GM23248 (cell line): ENCODE data around the gene LRRC4B. TPM values are rescaled to one million over a fixed set of nuclear protein-coding genes. Genes with fewer than 3 reads are reported as not detected.
A peak's percentile ranks its signal among the peaks of the same experiment; 100 is the strongest.

Experiments
- DNase-seq: peaks from one replicate; pipeline ENCODE4 v3.0.0-alpha.2; 2015
- H2AFZ ChIP-seq: fragments of 200-600 bp; sonication (generic); 2 replicates; pipeline ENCODE4 v1.6.1; 2016; ENCODE audit warnings: antibody characterized with exemption
- H3F3A ChIP-seq: fragments of 200-600 bp; sonication (generic); 2 replicates; pipeline ENCODE4 v1.6.1; 2016; ENCODE audit warnings: mild to moderate bottlenecking, antibody characterized with exemption, mixed run types; ENCODE audit not compliant: insufficient read depth
- H3K27ac ChIP-seq: fragments of 200-600 bp; sonication (generic); 2 replicates; pipeline ENCODE4 v1.5.1; 2016; ENCODE audit warnings: mild to moderate bottlenecking
- H3K27me3 ChIP-seq: fragments of 200-600 bp; sonication (generic); replicated peaks from 2 replicates; pipeline ENCODE4 v1.6.1; 2016; ENCODE audit warnings: mild to moderate bottlenecking; ENCODE audit not compliant: insufficient read depth
- H3K36me3 ChIP-seq: fragments of 200-600 bp; sonication (generic); 2 replicates; pipeline ENCODE4 v1.6.1; 2016; ENCODE audit warnings: low read depth, mild to moderate bottlenecking
- H3K4me1 ChIP-seq: fragments of 200-600 bp; sonication (generic); 2 replicates; pipeline ENCODE4 v1.6.1; 2016; ENCODE audit warnings: mild to moderate bottlenecking; ENCODE audit not compliant: insufficient read depth
- H3K4me2 ChIP-seq: fragments of 200-600 bp; sonication (generic); one replicate; pipeline ENCODE4 v1.6.1; 2016; ENCODE audit warnings: mild to moderate bottlenecking; ENCODE audit not compliant: unreplicated experiment
- H3K4me3 ChIP-seq: fragments of 200-600 bp; sonication (generic); 2 replicates; pipeline ENCODE4 v1.5.1; 2016; ENCODE audit warnings: mild to moderate bottlenecking
- H3K79me2 ChIP-seq: fragments of 200-600 bp; sonication (generic); 2 replicates; pipeline ENCODE4 v1.6.1; 2016; ENCODE audit warnings: mild to moderate bottlenecking; ENCODE audit not compliant: insufficient read depth
- H3K9ac ChIP-seq: fragments of 200-600 bp; sonication (generic); 2 replicates; pipeline ENCODE4 v1.6.1; 2016; ENCODE audit warnings: mild to moderate bottlenecking
- H3K9me2 ChIP-seq: fragments of 200-600 bp; sonication (generic); 2 replicates; pipeline ENCODE4 v1.6.1; 2016; ENCODE audit warnings: mixed run types, mild to moderate bottlenecking, moderate library complexity; ENCODE audit not compliant: insufficient read depth
- H3K9me3 ChIP-seq: fragments of 200-600 bp; sonication (generic); one replicate; pipeline ENCODE4 v1.6.1; 2017; ENCODE audit warnings: low read depth
- H4K20me1 ChIP-seq: fragments of 200-600 bp; sonication (generic); 2 replicates; pipeline ENCODE4 v1.6.0; 2016; ENCODE audit not compliant: insufficient read depth
- EZH2 ChIP-seq: fragments of 200-600 bp; sonication (generic); IDR thresholded peaks from 2 replicates; pipeline ENCODE4 v1.6.1; 2018; ENCODE audit warnings: antibody characterized with exemption, mild to moderate bottlenecking; ENCODE audit not compliant: insufficient read depth, poor library complexity, severe bottlenecking
- EZH2phosphoT487 ChIP-seq: fragments of 200-600 bp; sonication (generic); IDR thresholded peaks from 2 replicates; pipeline ENCODE4 v1.6.1; 2018; ENCODE audit warnings: antibody characterized with exemption, moderate library complexity, mild to moderate bottlenecking, low read depth; ENCODE audit not compliant: insufficient read depth
- WGBS, 2 experiments: methylation state at CpG; one replicate each; pipeline ENCODE4 v1.1.6; 2015 to 2017; ENCODE audit warnings: low lambda C conversion rate in 2 of 2, low coverage in 1 of 2; ENCODE audit errors: missing lambda C conversion rate in 2 of 2; 5-methylcytosine and 5-hydroxymethylcytosine counted together
- in situ Hi-C: fragments of 300-500 bp; cut with MboI; formaldehyde crosslinking; loops from 2 replicates; pipeline ENCODE4 v1.15.0; 2020
- polyA plus RNA-seq: library from polyadenylated mRNA; unstranded; fragments of >200 nt; fragmentation: Nextera tagmentation; extraction: Ambion mirVana; gene quantifications from 2 replicates; pipeline ENCODE4 v1.2.1, GENCODE V29; 2016
- total RNA-seq: library from RNA; depleted of rRNA; stranded (reverse); fragments of >200 nt; shearing (Covaris generic); gene quantifications from 2 replicates; pipeline ENCODE4 v1.2.3, GENCODE V29; 2014

The LRRC4B gene
- total and polyA plus RNA-seq, 2 experiments from 2014 or later, result not detected

DNA sequence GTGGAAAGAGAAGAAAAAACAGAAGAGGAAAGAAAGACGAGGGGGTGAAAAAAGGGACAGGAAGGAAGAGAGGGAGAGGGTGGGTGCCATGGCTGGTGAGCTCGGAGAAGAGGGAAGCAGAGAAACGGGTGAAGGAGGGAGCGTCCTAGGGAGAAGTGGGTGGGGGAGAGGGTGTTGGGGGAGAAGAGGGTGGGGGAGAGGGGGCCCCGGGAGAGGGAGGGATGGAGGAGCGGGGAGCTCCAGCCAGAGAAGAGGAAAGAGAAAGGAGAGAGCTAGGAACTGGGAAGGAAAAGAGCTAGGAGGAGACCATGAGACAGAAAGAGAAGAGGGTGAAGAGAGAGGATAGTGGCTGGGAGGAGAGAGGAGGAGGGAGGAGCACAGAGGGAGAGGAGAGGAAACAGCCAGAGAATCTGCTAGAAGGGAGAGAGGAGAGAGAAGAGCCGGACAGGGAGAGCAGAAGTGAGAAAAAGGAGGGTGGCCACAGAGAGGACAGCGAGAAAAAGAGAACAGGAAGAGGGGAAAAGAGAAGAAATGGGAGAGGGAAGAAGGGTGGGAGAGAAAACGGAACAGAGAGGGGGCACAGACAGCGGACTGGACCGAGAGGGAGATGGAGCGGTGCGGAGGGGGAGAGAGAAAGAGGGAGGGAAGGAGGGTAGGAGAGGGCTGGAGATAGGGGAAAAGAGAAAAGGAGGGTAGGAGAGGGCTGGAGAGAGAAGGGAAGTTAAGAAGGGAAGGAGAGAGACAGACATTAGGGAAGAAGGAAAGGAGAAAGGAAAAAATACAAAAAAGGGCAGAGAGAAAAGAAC lies 79.6 kb downstream of the LRRC4B start:
- in situ Hi-C loops, result no loop called here
- Histone ChIP-seq H4K20me1 (no peaks in the 10 kb centered on the region), H3F3A (no peaks in the 10 kb centered on the region), H3K9me2 (no peaks in the 10 kb centered on the region), H3K9ac (no peak overlapping the region), H3K79me2 (no peaks in the 10 kb centered on the region), H3K27ac (no peak overlapping the region), H3K4me2 (no peak overlapping the region), H3K9me3 (no peaks in the 10 kb centered on the region), H3K4me3 (no peak overlapping the region), H3K27me3 (peaks cover 13% of the 10 kb centered on the region; the same call in 1 of the 2 replicates), H3K4me1 (no peaks in the 10 kb centered on the region), H2AFZ (no peak overlapping the region), H3K36me3 (no peaks in the 10 kb centered on the region)
- WGBS, 2 experiments, result 31 to 39% methylated on average over 5 to 13 of the region's 13 CpGs
- TF ChIP-seq EZH2, result no peak
- no peak for TF ChIP-seq EZH2phosphoT487
- no peak for DNase-seq

DNA sequence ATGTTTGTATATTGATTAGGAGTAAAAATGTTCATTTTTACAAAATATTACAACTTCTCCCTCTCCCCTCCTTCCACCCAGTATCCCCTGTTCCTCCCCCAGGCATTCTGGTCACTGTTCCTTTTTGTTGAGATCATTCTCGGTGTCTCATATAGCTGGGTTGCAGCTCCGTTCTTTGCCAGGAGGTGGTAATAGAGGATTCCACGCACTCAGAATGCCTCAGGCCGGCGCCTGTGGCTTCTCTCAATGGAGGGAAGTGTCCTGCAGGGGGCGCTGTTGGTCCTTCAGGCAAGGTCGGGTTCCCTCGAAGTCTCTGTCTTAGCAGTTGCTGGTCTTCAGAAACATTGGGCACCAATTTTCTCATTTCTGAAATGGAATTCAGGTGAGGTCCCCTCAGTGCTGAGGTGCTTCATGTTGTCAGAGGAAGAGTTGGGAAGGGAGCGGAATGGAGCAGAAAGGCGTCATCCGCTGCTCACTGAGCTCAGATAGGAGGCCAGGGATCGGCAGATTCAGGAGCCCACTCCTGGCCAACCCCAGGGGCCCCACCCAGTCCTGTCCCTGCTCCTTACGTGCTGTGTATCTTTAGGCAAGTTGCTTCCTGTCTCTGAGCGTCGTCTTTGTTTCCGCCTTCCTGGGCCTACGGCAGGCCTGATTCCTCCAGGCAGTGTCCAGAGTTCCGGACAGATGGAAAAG lies 81.3 kb downstream of the LRRC4B start:
- no peaks in the 10 kb centered on the region for H3K9me2 ChIP-seq
- peaks cover 13% of the 10 kb centered on the region; the same call in 1 of the 2 replicates for H3K27me3 ChIP-seq
- no peak overlapping the region for H3K9ac ChIP-seq
- DNase-seq, result peak; percentile 43
- H3K4me2 ChIP-seq, result no peak overlapping the region
- in situ Hi-C loops, result no loop called here
- H3F3A ChIP-seq, result no peaks in the 10 kb centered on the region
- H2AFZ ChIP-seq, result no peak overlapping the region
- no peaks in the 10 kb centered on the region for H3K36me3 ChIP-seq
- TF ChIP-seq EZH2phosphoT487 (no peak), EZH2 (no peak)
- WGBS, 2 experiments, result 62 to 66% methylated on average over 18 of the region's 18 CpGs
- no peaks in the 10 kb centered on the region for H3K4me1 ChIP-seq
- H3K79me2 ChIP-seq, result no peaks in the 10 kb centered on the region
- H3K9me3 ChIP-seq, result no peaks in the 10 kb centered on the region
- H3K27ac ChIP-seq, result no peak overlapping the region
- no peak overlapping the region for H3K4me3 ChIP-seq
- H4K20me1 ChIP-seq, result no peaks in the 10 kb centered on the region

DNA sequence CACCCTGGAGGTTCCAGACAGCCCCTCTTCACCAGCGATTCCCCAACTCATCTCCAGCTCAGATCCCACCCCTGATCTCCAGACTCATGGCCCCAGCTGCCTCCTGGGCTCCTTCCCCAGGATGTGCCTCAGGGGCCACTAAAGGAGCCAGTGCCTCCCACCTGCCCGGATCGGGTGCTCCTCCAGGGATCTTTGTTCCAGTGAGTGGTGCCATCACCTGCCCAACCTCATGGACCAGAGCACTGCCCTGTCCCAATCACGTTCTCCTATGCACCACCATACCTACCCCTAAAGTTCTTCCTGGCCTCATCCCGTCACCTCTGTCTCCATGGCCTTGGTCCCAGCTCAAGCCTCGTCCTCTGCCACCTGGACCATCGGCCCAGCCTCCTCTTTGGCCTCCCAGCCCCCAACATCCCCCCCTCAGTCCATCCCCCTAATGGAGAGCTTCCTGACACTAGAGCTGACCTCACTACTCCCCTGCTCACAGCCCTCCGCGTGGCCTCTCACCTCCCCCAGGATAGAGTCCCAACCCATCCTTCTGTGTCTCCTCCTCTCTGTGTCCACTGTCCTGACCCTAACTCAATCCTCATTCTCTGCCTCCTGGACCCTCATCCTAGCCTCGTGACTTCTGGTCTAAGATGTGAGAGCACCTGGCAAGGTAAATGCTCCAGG lies 82.8 kb downstream of the LRRC4B start:
- Histone ChIP-seq H3K36me3 (no peaks in the 10 kb centered on the region), H3F3A (no peaks in the 10 kb centered on the region), H3K9ac (no peak overlapping the region), H3K4me2 (no peak overlapping the region), H3K4me1 (no peaks in the 10 kb centered on the region), H3K4me3 (no peak overlapping the region), H2AFZ (no peak overlapping the region), H3K9me2 (no peaks in the 10 kb centered on the region), H3K27ac (no peak overlapping the region), H3K79me2 (no peaks in the 10 kb centered on the region), H3K9me3 (no peaks in the 10 kb centered on the region), H3K27me3 (0 out of 2 replicates have a peak, but pooled peaks cover 10% of the 10 kb centered on the region), H4K20me1 (no peaks in the 10 kb centered on the region)
- TF ChIP-seq EZH2phosphoT487, result no peak
- no peak for TF ChIP-seq EZH2
- DNase-seq, result no peak
- 64 to 68% methylated on average over 10 of the region's 10 CpGs for WGBS, 2 experiments
- in situ Hi-C loops, result no loop called here

DNA sequence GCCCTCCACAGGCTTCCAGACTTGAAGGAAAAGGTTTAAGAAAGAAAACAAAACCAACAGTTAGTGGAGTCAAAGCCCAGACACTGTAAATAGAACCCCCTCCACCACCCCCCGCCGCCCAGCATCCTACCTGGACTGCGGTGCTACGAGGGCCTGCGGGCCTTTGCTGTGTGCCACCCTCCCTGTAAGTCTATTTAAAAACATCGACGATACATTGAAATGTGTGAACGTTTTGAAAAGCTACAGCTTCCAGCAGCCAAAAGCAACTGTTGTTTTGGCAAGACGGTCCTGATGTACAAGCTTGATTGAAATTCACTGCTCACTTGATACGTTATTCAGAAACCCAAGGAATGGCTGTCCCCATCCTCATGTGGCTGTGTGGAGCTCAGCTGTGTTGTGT lies 85.3 kb downstream of the LRRC4B start:
- H4K20me1 ChIP-seq, result no peaks in the 10 kb centered on the region
- no peaks in the 10 kb centered on the region for H3K9me2 ChIP-seq
- DNase-seq, result no peak
- H2AFZ ChIP-seq, result no peak overlapping the region
- WGBS, 2 experiments, result 72 to 75% methylated on average over 10 of the region's 10 CpGs
- H3K4me2 ChIP-seq, result no peak overlapping the region
- H3K9me3 ChIP-seq, result no peaks in the 10 kb centered on the region
- H3K27ac ChIP-seq, result no peak overlapping the region
- in situ Hi-C loops, result no loop called here
- no peak overlapping the region for H3K4me3 ChIP-seq
- H3K4me1 ChIP-seq, result no peaks in the 10 kb centered on the region
- TF ChIP-seq EZH2 (no peak), EZH2phosphoT487 (no peak)
- H3F3A ChIP-seq, result no peaks in the 10 kb centered on the region
- no peaks in the 10 kb centered on the region for H3K36me3 ChIP-seq
- no peak overlapping the region for H3K9ac ChIP-seq
- H3K27me3 ChIP-seq, result 0 out of 2 replicates have a peak, but pooled peaks cover 9% of the 10 kb centered on the region
- no peaks in the 10 kb centered on the region for H3K79me2 ChIP-seq
